Liver (tissue), 3 donors: Measurements from ENCODE around the gene TRAPPC12.

Source experiments
- EGR1 ChIP-seq, 2 donors: IDR thresholded peaks; 2 replicates each; pipeline ENCODE4 v1.6.1; 2016 to 2018; ENCODE audit warnings: antibody characterized with exemption in 2 of 2, low read depth in 2 of 2
- FOXA1 ChIP-seq: IDR thresholded peaks from 2 replicates; pipeline ENCODE4 v1.6.1; 2016; ENCODE audit warnings: antibody characterized with exemption
- HNF4A ChIP-seq, 2 donors: conservative IDR thresholded peaks; 2 replicates each; pipeline ENCODE4 v1.6.1; 2016; ENCODE audit warnings: antibody characterized with exemption in 2 of 2, mild to moderate bottlenecking in 2 of 2
- JUND ChIP-seq, 2 donors: IDR thresholded peaks; 2 replicates each; pipeline ENCODE4 v1.6.1; 2016; ENCODE audit warnings: antibody characterized with exemption in 2 of 2
- RAD21 ChIP-seq, 2 donors: IDR thresholded peaks; 2 replicates each; pipeline ENCODE4 v1.6.1; 2016; ENCODE audit warnings: antibody characterized with exemption in 2 of 2, mild to moderate bottlenecking in 2 of 2
- RXRA ChIP-seq, 2 donors: IDR thresholded peaks; 2 replicates each; pipeline ENCODE4 v1.6.1; 2017 to 2018; ENCODE audit warnings: antibody characterized with exemption in 2 of 2, mild to moderate bottlenecking in 1 of 2
- YY1 ChIP-seq: IDR thresholded peaks from 2 replicates; pipeline ENCODE4 v1.6.1; 2016; ENCODE audit warnings: antibody characterized with exemption, mild to moderate bottlenecking
- TF ChIP-seq, protein P1 (sequence below): IDR thresholded peaks from 2 replicates; pipeline ENCODE4 v1.6.1; 2016; ENCODE audit warnings: antibody characterized with exemption
- TF ChIP-seq, protein P2 (sequence below): fragments of 150-350 bp; IDR thresholded peaks from 2 replicates; pipeline ENCODE4 v1.5.1; 2017; ENCODE audit warnings: improper control_type of control experiment, low read depth, low read length; ENCODE audit not compliant: missing input control
- TF ChIP-seq, protein P3 (sequence below): IDR thresholded peaks from 2 replicates; pipeline ENCODE4 v1.6.1; 2016; ENCODE audit warnings: antibody characterized with exemption, mild to moderate bottlenecking
- TF ChIP-seq, protein P4 (sequence below): IDR thresholded peaks from 2 replicates; pipeline ENCODE4 v1.6.1; 2016; ENCODE audit warnings: antibody characterized with exemption
- donor health status: healthy.
- donor health status: healthy.

DNA sequence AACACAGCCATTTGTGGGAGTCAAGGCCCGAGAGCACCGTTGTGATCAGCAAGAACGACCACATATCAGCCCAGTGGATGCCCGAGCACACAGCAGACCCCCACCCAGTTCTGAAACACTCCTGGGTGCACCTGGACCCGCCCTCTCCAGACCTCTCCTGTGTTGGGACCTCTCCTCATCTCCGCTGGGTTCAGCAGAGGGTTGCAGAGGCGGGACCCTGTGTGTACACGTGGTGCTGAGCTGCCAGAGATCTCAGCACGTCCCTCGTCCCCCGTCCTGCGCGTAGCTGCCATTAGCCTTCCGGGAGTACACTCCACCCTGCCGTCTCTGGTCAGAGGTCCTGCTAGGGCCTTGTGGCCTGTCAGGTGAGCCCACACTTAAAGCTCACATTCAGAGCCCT is 88.2 kb downstream of the TRAPPC12 start:
- no peak for TF ChIP-seq JUND (IDR thresholded peaks at IDR 0.05)
- no peak for TF ChIP-seq HNF4A (conservative IDR thresholded peaks at IDR 0.05)
- TF ChIP-seq, protein P1, sequence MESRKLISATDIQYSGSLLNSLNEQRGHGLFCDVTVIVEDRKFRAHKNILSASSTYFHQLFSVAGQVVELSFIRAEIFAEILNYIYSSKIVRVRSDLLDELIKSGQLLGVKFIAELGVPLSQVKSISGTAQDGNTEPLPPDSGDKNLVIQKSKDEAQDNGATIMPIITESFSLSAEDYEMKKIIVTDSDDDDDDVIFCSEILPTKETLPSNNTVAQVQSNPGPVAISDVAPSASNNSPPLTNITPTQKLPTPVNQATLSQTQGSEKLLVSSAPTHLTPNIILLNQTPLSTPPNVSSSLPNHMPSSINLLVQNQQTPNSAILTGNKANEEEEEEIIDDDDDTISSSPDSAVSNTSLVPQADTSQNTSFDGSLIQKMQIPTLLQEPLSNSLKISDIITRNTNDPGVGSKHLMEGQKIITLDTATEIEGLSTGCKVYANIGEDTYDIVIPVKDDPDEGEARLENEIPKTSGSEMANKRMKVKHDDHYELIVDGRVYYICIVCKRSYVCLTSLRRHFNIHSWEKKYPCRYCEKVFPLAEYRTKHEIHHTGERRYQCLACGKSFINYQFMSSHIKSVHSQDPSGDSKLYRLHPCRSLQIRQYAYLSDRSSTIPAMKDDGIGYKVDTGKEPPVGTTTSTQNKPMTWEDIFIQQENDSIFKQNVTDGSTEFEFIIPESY: no peak
- TF ChIP-seq, protein P2, sequence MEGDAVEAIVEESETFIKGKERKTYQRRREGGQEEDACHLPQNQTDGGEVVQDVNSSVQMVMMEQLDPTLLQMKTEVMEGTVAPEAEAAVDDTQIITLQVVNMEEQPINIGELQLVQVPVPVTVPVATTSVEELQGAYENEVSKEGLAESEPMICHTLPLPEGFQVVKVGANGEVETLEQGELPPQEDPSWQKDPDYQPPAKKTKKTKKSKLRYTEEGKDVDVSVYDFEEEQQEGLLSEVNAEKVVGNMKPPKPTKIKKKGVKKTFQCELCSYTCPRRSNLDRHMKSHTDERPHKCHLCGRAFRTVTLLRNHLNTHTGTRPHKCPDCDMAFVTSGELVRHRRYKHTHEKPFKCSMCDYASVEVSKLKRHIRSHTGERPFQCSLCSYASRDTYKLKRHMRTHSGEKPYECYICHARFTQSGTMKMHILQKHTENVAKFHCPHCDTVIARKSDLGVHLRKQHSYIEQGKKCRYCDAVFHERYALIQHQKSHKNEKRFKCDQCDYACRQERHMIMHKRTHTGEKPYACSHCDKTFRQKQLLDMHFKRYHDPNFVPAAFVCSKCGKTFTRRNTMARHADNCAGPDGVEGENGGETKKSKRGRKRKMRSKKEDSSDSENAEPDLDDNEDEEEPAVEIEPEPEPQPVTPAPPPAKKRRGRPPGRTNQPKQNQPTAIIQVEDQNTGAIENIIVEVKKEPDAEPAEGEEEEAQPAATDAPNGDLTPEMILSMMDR: no peak
- TF ChIP-seq, protein P3, sequence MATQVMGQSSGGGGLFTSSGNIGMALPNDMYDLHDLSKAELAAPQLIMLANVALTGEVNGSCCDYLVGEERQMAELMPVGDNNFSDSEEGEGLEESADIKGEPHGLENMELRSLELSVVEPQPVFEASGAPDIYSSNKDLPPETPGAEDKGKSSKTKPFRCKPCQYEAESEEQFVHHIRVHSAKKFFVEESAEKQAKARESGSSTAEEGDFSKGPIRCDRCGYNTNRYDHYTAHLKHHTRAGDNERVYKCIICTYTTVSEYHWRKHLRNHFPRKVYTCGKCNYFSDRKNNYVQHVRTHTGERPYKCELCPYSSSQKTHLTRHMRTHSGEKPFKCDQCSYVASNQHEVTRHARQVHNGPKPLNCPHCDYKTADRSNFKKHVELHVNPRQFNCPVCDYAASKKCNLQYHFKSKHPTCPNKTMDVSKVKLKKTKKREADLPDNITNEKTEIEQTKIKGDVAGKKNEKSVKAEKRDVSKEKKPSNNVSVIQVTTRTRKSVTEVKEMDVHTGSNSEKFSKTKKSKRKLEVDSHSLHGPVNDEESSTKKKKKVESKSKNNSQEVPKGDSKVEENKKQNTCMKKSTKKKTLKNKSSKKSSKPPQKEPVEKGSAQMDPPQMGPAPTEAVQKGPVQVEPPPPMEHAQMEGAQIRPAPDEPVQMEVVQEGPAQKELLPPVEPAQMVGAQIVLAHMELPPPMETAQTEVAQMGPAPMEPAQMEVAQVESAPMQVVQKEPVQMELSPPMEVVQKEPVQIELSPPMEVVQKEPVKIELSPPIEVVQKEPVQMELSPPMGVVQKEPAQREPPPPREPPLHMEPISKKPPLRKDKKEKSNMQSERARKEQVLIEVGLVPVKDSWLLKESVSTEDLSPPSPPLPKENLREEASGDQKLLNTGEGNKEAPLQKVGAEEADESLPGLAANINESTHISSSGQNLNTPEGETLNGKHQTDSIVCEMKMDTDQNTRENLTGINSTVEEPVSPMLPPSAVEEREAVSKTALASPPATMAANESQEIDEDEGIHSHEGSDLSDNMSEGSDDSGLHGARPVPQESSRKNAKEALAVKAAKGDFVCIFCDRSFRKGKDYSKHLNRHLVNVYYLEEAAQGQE: no peak
- TF ChIP-seq, protein P4, sequence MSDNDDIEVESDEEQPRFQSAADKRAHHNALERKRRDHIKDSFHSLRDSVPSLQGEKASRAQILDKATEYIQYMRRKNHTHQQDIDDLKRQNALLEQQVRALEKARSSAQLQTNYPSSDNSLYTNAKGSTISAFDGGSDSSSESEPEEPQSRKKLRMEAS: no peak
- no peak for TF ChIP-seq FOXA1
- no peak for TF ChIP-seq EGR1 (IDR thresholded peaks at IDR 0.05; ENCODE audit: low read depth in 2 of 2)
- no peak for TF ChIP-seq YY1
- no peak for TF ChIP-seq RAD21 (IDR thresholded peaks at IDR 0.05)
- TF ChIP-seq RXRA (IDR thresholded peaks at IDR 0.05): no peak
